GM18868 (cell line): ENCODE measurements around the gene MERTK.
A peak's percentile ranks its signal among the peaks of the same experiment; 100 is the strongest.

Source experiments
- ATAC-seq: cut with Tn5 transposase; IDR thresholded peaks from one replicate; pipeline ENCODE4 v1.9.1; 2021; ENCODE audit warnings: mild to moderate bottlenecking, moderate library complexity; ENCODE audit not compliant: unreplicated experiment

MERTK gene

DNA sequence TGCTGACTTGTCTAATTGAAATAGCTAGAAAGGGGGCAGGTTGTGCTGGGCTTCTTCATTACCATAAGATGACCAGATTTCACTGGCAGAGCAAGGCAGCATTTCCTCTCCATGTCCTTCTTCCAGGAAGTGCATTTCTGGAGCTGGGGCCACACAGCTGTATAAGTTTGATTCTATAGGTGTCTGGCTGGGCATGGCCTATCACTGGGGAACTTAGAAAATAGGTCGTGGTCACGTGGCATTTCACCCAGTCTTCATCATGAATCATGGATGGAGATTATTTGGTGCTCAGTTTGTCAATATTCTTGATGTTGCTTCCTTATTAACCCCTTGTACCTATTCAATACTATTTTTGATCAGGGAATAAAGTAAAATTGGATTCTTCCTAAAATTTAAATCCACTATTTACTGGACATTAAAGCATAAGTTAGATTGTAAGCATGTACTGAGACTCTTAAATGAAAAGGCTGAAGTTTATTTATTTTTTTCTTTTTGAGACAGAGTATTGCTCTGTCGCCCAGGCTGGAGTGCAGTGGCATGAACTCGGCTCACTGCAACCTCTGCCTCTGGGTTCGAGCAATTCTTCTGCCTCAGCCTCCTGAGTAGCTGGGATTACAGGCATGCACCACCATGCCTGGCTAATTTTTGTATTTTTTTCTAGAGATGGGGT is 107.1 kb downstream of the MERTK start:
- ATAC-seq = no peak

- ATAC-seq = peak; percentile 38
Measured at GRCh38 chr2:112006076-112006410, 107.6 kb downstream of the MERTK start.

- ATAC-seq = no peak
Measured at GRCh38 chr2:112007493-112007892, 109.1 kb downstream of the MERTK start.

GRCh38 chr2:112008910-112009485 is 110.6 kb downstream of the MERTK start:
- no peak for ATAC-seq

DNA sequence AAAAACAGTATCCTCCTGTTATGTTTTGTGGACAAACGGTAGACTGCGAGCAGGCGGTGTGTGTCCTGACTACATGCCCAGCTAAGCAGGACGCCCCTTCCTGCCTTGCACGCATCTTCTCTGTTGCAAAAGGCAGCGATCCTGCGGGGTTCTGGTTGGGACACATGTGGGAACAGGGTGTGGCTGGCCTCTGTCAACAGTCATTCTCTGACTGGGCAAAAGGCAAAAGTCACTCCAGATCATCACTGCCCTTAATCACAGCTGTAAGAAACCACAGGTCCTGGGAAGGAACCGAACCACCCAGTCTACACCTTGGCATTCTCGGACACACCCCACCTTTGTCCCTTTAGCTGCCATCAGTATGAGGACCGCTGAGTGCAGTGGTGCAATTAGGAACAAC is 112.3 kb downstream of the MERTK start:
- no peak for ATAC-seq

GRCh38 chr2:112012556-112012955 is 114.1 kb downstream of the MERTK start:
- no peak for ATAC-seq

- ATAC-seq = no peak
Measured at GRCh38 chr2:112018846-112019245, 120.4 kb downstream of the MERTK start.

- ATAC-seq = no peak
Measured at GRCh38 chr2:112019569-112019982, 121.2 kb downstream of the MERTK start.

- ATAC-seq = no peak
Measured at GRCh38 chr2:112020561-112020960, 122.2 kb downstream of the MERTK start.

GRCh38 chr2:112021290-112021689 is 122.9 kb downstream of the MERTK start:
- no peak for ATAC-seq

DNA sequence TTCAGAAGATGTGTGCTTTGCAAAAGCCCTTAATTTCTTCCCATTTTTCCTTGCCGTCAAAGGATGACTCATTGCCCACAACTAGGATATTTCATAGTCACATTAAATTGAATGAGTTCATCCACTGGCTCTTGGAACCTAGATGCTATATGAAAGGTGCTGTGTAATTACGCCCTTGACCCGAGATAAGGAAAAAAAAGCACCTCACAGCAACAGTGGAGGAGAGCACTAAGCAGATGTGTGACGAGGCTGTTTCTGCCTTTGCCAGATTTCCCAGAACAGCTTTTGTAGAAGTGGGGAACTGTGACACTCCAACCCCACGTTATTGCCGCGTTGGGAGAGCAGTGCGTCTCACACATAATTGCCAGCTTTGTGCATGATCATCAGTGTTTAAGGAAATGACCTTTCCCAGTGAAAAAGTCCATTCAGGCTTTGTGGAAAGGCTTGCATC is 123.4 kb downstream of the MERTK start:
- no peak for ATAC-seq

GRCh38 chr2:112023707-112024106 is 125.3 kb downstream of the MERTK start:
- ATAC-seq = no peak

DNA sequence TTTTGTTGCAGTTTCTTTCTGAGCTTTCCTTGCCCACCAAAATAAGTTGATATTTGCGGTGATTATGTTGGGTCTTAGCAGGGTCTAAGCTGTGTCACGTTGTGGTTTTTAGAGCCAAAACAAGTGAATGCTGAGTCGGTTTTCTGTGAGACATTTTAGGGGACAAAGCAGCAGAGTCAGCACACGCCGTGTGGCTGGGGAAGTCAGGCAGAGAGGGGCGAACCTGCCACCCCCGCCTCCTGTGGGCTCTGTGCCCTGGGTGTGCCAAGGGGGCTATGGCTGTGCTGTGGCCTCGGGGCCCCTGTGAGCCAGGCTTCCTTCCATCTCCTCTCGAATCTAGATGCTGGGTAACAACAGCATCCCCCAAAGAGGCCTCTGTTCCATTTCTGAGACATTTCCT is 125.8 kb downstream of the MERTK start:
- no peak for ATAC-seq

- ATAC-seq = no peak
Measured at GRCh38 chr2:112024896-112025491, 126.6 kb downstream of the MERTK start.

DNA sequence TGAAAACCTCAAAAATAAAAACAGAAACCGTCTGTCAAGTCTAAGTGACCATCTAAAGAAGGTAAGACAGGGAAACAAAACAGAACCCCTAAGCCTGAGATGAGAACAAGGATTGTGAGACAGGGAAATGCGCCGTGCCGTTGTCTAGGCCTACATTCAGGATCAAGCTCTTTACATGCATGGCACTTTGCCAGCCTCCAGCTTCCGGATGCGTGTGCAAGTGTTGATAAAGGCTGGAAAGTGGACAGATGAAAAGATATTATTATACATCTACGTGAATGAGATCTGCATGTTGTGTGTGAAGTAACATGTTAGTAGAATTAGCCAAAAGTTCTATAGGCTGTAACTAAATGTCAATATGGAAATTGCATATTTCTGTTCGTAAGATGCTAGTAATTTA is 128.1 kb downstream of the MERTK start:
- no peak for ATAC-seq

DNA sequence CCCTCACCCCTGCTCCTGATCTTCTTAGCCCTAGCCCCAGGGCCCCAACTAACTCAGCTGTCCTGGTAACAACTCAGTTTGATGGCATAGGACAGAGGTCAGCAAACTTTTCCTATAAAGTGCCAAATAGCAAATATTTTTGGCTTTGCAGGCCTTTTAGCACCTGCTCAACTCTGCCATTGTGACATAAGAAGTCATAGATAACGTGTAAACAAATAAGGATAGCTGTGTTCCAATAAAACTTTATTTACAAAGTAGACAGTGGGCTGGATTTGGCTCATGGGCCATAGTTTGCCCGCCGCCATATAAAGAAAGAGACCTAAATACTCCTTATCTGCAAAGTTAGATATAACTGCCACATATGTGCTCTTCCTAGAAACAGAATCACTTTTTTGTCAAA is 129.4 kb downstream of the MERTK start:
- no peak for ATAC-seq

GRCh38 chr2:112029164-112029563 is 130.8 kb downstream of the MERTK start:
- ATAC-seq = no peak

- ATAC-seq = no peak
Measured at GRCh38 chr2:112031473-112032223, 133.2 kb downstream of the MERTK start.

DNA sequence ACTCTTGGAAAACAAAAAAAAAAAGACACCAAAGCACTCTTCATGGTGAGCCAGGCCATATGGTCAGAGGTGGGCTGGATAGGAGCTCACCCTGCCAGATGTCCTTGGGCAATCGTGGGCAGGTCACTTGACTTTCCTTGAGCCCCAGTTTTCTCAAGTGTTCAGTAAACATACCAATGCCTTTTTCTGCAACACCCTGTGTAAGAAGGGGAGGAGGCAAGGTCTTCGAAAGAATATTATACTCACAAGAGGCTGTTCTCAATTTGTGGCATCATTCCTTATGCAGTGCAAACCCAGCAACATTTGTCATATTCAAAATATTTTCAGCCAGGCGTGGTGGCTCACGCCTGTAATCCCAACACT is 133.8 kb downstream of the MERTK start:
- ATAC-seq = no peak

GRCh38 chr2:112032689-112033465 is 134.5 kb downstream of the MERTK start:
- ATAC-seq = no peak

DNA sequence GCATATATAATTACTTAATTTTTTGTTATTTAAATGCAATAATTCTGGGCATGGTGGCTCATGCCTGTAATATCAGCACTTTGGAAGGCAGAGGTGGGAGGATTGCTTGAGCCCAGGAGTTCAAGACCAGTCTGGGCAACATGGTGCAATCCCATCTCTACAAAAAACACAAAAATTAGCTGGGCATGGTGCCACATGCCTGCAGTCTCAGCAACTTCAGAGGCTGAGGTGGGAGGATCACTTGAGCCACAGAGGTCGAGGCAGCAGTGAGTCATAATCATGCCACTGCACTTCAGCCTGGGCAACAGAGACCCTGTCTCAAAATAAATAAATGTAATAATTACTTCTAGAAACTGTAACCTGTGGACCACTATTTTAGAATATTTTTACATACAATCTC is 135.2 kb downstream of the MERTK start:
- ATAC-seq = no peak
